GM23338 (cell line): ENCODE measurements around the gene SH3RF3. TPM values are rescaled to one million over a fixed set of nuclear protein-coding genes. Genes with fewer than 3 reads are reported as not detected.

Experiments
- ATAC-seq: fragments of 200-7000 bp; cut with Tn5 transposase; 3 replicates; pipeline ENCODE4 v1.9.1; 2020
- DNase-seq: peaks from one replicate; pipeline ENCODE4 v3.0.0-alpha.2; 2015; ENCODE audit warnings: low spot score
- H2AFZ ChIP-seq: fragments of 200-600 bp; sonication (generic); 2 replicates; pipeline ENCODE4 v1.8.0; 2016; ENCODE audit warnings: antibody characterized with exemption, mild to moderate bottlenecking, moderate library complexity
- H3F3A ChIP-seq: fragments of 200-600 bp; sonication (generic); replicated peaks from 2 replicates; pipeline ENCODE4 v1.8.0; 2017; ENCODE audit warnings: antibody characterized with exemption, mixed run types, low read depth
- H3K27ac ChIP-seq: fragments of 200-600 bp; sonication (generic); 2 replicates; pipeline ENCODE4 v1.6.1; 2016; ENCODE audit warnings: low read depth
- H3K27me3 ChIP-seq: fragments of 200-600 bp; sonication (generic); 2 replicates; pipeline ENCODE4 v1.8.0; 2016; ENCODE audit warnings: mild to moderate bottlenecking, mixed run types, moderate library complexity; ENCODE audit not compliant: insufficient read depth
- H3K36me3 ChIP-seq: fragments of 200-600 bp; sonication (generic); 2 replicates; pipeline ENCODE4 v1.8.0; 2016; ENCODE audit warnings: mild to moderate bottlenecking; ENCODE audit not compliant: insufficient read depth
- H3K4me1 ChIP-seq: fragments of 200-600 bp; sonication (generic); 2 replicates; pipeline ENCODE4 v1.8.0; 2016; ENCODE audit warnings: mild to moderate bottlenecking, moderate library complexity; ENCODE audit not compliant: insufficient read depth
- H3K4me2 ChIP-seq: fragments of 200-600 bp; sonication (generic); 2 replicates; pipeline ENCODE4 v1.7.1; 2017; ENCODE audit warnings: mixed run types
- H3K4me3 ChIP-seq: fragments of 200-600 bp; sonication (generic); 2 replicates; pipeline ENCODE4 v1.6.1; 2016; ENCODE audit warnings: mixed run types
- H3K79me2 ChIP-seq: fragments of 200-600 bp; sonication (generic); replicated peaks from 2 replicates; pipeline ENCODE4 v1.8.0; 2017; ENCODE audit warnings: mild to moderate bottlenecking; ENCODE audit not compliant: insufficient read depth
- H3K9me2 ChIP-seq: fragments of 200-600 bp; sonication (generic); 2 replicates; pipeline ENCODE4 v1.8.0; 2017; ENCODE audit not compliant: insufficient read depth
- H4K20me1 ChIP-seq: fragments of 200-600 bp; sonication (generic); replicated peaks from 2 replicates; pipeline ENCODE4 v1.8.0; 2017; ENCODE audit warnings: mild to moderate bottlenecking; ENCODE audit not compliant: insufficient read depth
- H3K27ac Mint-ChIP-seq: 2 replicates; pipeline ENCODE4 v1.8.0; 2020; ENCODE audit warnings: inconsistent platforms, mild to moderate bottlenecking, moderate library complexity, mixed read lengths
- H3K27me3 Mint-ChIP-seq: 3 replicates; pipeline ENCODE4 v1.8.0; 2022; ENCODE audit warnings: low read depth, mild to moderate bottlenecking, moderate library complexity, mixed read lengths, inconsistent platforms; ENCODE audit not compliant: insufficient read depth, poor library complexity
- H3K36me3 Mint-ChIP-seq: 3 replicates; pipeline ENCODE4 v1.8.0; 2021; ENCODE audit warnings: low read depth, mild to moderate bottlenecking, inconsistent platforms, moderate library complexity, mixed read lengths
- H3K4me1 Mint-ChIP-seq: 3 replicates; pipeline ENCODE4 v1.8.0; 2020; ENCODE audit warnings: mild to moderate bottlenecking, inconsistent platforms, mixed read lengths
- H3K4me3 Mint-ChIP-seq: 3 replicates; pipeline ENCODE4 v1.8.0; 2021; ENCODE audit warnings: moderate library complexity, mild to moderate bottlenecking, inconsistent platforms, mixed read lengths
- H3K9me3 Mint-ChIP-seq: 3 replicates; pipeline ENCODE4 v1.8.0; 2020; ENCODE audit warnings: moderate library complexity, mild to moderate bottlenecking, inconsistent platforms, mixed read lengths
- CREB1 ChIP-seq: fragments of 250-450 bp; sonication (Bioruptor Pico); IDR thresholded peaks from 2 replicates; pipeline ENCODE4 v1.5.0; 2020; ENCODE audit warnings: low read depth, mild to moderate bottlenecking, moderate library complexity
- EZH2 ChIP-seq: fragments of 200-600 bp; sonication (generic); IDR thresholded peaks from one replicate; pipeline ENCODE4 v1.8.0; 2017; ENCODE audit warnings: antibody characterized with exemption, mild to moderate bottlenecking, low read depth; ENCODE audit not compliant: unreplicated experiment
- EZH2phosphoT487 ChIP-seq: fragments of 200-600 bp; sonication (generic); IDR thresholded peaks from one replicate; pipeline ENCODE4 v1.8.1; 2018; ENCODE audit warnings: antibody characterized with exemption; ENCODE audit not compliant: unreplicated experiment
- NANOG ChIP-seq: IDR thresholded peaks from 2 replicates; pipeline ENCODE4 v1.6.1; 2016; ENCODE audit warnings: antibody characterized with exemption, borderline replicate concordance
- POLR2AphosphoS5 ChIP-seq: IDR thresholded peaks from 2 replicates; pipeline ENCODE4 v1.6.1; 2016; ENCODE audit warnings: antibody characterized with exemption, low read depth
- STAT1 ChIP-seq: IDR thresholded peaks from one replicate; pipeline ENCODE4 v1.6.1; 2016; ENCODE audit warnings: antibody characterized with exemption; ENCODE audit not compliant: unreplicated experiment
- ZNF114 ChIP-seq: fragments of 250-450 bp; sonication (Bioruptor Pico); IDR thresholded peaks from 2 replicates; pipeline ENCODE4 v1.5.0; 2020; ENCODE audit warnings: mild to moderate bottlenecking, moderate library complexity
- ZNF331 ChIP-seq: fragments of 250-450 bp; sonication (Bioruptor Pico); IDR thresholded peaks from 2 replicates; pipeline ENCODE4 v1.5.0; 2020; ENCODE audit warnings: low read depth, mild to moderate bottlenecking, moderate library complexity
- polyA plus RNA-seq: library from polyadenylated mRNA; unstranded; fragments of >200 nt; fragmentation: Nextera tagmentation; extraction: Ambion mirVana; gene quantifications from 2 replicates; pipeline ENCODE4 v1.2.1, GENCODE V29; 2016
- total RNA-seq: library from RNA; depleted of rRNA; stranded (reverse); fragments of >200 nt; shearing (Covaris generic); gene quantifications from 2 replicates; pipeline ENCODE4 v1.2.3, GENCODE V29; 2014
- TF ChIP-seq, protein P1 (sequence below): IDR thresholded peaks from 2 replicates; pipeline ENCODE4 v1.6.1; 2016; ENCODE audit warnings: antibody characterized with exemption
- TF ChIP-seq, protein P2 (sequence below): fragments of 250-450 bp; sonication (Bioruptor Pico); IDR thresholded peaks from 2 replicates; pipeline ENCODE4 v1.5.0; 2020; ENCODE audit warnings: mild to moderate bottlenecking, moderate library complexity
- TF ChIP-seq, protein P3 (sequence below): IDR thresholded peaks from one replicate; pipeline ENCODE4 v1.6.1; 2018; ENCODE audit warnings: antibody characterized with exemption; ENCODE audit not compliant: unreplicated experiment
- TF ChIP-seq, protein P4 (sequence below), 2 experiments: fragments of 200-600 bp in 1 of 2; sonication (generic) in 1 of 2; conservative IDR thresholded peaks; 2 replicates each; pipeline versions ENCODE4 v1.5.1 to v1.6.1; 2016 to 2017; ENCODE audit warnings: antibody characterized with exemption in 2 of 2, low read depth in 2 of 2, mild to moderate bottlenecking in 2 of 2, moderate library complexity in 1 of 2

SH3RF3 gene
- total and polyA plus RNA-seq, 2 experiments from 2014 or later: 0.11 to 0.63 TPM

DNA sequence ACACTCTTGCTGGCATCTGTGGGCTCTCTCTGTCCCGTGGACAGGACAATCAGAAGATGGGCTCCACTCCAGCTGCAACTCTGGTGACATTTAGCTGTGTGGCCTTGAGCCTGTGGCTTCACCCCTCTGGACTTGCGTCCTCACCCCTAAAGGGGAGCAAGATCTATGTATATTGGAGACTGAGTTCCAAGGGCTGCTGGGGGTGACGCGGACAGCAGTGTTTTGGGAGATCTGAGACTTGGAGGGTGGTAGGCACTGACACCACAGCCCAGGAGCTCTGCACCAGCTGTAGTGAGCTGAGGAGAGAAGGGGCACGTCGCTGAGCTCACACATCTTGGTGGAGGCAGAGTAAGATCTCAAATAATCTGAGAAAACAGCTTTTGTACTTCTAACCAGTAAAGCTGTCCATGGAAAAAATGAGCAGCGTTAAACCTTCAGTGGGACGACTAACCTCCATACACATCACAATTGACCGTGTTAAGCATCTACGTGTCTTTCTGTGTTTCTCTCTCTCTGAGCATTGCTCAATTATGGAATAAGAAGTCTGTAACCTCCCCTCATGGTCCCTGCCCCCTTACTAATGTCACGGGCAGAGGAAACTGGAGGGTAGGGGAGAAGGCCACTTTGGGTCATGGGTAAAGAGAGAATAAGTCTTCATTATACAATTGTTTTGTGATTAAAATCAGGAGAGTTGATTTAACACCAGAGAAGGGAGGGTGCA, 85.8 kb downstream of the SH3RF3 start:
- H3K9me2 ChIP-seq: no peaks in the 10 kb centered on the region
- no peak overlapping the region for H3K4me2 ChIP-seq
- H3K27me3 ChIP-seq: no peaks in the 10 kb centered on the region
- no peaks in the 10 kb centered on the region for H3K4me1 ChIP-seq
- H3K4me3 Mint-ChIP-seq: no peak overlapping the region
- no peaks in the 10 kb centered on the region for H3K36me3 ChIP-seq
- H3F3A ChIP-seq: no peaks in the 10 kb centered on the region
- no peak overlapping the region for H2AFZ ChIP-seq
- no peak overlapping the region for H3K27ac ChIP-seq
- H3K4me3 ChIP-seq: no peak overlapping the region
- H3K27ac Mint-ChIP-seq: no peak overlapping the region
- H4K20me1 ChIP-seq: no peaks in the 10 kb centered on the region
- no peaks in the 10 kb centered on the region for H3K36me3 Mint-ChIP-seq
- H3K4me1 Mint-ChIP-seq: peaks cover 12% of the 10 kb centered on the region
- no peaks in the 10 kb centered on the region; the same call in 2 of the 3 replicates for H3K9me3 Mint-ChIP-seq
- TF ChIP-seq, protein P1, sequence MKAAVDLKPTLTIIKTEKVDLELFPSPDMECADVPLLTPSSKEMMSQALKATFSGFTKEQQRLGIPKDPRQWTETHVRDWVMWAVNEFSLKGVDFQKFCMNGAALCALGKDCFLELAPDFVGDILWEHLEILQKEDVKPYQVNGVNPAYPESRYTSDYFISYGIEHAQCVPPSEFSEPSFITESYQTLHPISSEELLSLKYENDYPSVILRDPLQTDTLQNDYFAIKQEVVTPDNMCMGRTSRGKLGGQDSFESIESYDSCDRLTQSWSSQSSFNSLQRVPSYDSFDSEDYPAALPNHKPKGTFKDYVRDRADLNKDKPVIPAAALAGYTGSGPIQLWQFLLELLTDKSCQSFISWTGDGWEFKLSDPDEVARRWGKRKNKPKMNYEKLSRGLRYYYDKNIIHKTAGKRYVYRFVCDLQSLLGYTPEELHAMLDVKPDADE: no peak
- no peak for TF ChIP-seq STAT1
- TF ChIP-seq ZNF114: no peak
- TF ChIP-seq NANOG: no peak
- TF ChIP-seq, protein P2, sequence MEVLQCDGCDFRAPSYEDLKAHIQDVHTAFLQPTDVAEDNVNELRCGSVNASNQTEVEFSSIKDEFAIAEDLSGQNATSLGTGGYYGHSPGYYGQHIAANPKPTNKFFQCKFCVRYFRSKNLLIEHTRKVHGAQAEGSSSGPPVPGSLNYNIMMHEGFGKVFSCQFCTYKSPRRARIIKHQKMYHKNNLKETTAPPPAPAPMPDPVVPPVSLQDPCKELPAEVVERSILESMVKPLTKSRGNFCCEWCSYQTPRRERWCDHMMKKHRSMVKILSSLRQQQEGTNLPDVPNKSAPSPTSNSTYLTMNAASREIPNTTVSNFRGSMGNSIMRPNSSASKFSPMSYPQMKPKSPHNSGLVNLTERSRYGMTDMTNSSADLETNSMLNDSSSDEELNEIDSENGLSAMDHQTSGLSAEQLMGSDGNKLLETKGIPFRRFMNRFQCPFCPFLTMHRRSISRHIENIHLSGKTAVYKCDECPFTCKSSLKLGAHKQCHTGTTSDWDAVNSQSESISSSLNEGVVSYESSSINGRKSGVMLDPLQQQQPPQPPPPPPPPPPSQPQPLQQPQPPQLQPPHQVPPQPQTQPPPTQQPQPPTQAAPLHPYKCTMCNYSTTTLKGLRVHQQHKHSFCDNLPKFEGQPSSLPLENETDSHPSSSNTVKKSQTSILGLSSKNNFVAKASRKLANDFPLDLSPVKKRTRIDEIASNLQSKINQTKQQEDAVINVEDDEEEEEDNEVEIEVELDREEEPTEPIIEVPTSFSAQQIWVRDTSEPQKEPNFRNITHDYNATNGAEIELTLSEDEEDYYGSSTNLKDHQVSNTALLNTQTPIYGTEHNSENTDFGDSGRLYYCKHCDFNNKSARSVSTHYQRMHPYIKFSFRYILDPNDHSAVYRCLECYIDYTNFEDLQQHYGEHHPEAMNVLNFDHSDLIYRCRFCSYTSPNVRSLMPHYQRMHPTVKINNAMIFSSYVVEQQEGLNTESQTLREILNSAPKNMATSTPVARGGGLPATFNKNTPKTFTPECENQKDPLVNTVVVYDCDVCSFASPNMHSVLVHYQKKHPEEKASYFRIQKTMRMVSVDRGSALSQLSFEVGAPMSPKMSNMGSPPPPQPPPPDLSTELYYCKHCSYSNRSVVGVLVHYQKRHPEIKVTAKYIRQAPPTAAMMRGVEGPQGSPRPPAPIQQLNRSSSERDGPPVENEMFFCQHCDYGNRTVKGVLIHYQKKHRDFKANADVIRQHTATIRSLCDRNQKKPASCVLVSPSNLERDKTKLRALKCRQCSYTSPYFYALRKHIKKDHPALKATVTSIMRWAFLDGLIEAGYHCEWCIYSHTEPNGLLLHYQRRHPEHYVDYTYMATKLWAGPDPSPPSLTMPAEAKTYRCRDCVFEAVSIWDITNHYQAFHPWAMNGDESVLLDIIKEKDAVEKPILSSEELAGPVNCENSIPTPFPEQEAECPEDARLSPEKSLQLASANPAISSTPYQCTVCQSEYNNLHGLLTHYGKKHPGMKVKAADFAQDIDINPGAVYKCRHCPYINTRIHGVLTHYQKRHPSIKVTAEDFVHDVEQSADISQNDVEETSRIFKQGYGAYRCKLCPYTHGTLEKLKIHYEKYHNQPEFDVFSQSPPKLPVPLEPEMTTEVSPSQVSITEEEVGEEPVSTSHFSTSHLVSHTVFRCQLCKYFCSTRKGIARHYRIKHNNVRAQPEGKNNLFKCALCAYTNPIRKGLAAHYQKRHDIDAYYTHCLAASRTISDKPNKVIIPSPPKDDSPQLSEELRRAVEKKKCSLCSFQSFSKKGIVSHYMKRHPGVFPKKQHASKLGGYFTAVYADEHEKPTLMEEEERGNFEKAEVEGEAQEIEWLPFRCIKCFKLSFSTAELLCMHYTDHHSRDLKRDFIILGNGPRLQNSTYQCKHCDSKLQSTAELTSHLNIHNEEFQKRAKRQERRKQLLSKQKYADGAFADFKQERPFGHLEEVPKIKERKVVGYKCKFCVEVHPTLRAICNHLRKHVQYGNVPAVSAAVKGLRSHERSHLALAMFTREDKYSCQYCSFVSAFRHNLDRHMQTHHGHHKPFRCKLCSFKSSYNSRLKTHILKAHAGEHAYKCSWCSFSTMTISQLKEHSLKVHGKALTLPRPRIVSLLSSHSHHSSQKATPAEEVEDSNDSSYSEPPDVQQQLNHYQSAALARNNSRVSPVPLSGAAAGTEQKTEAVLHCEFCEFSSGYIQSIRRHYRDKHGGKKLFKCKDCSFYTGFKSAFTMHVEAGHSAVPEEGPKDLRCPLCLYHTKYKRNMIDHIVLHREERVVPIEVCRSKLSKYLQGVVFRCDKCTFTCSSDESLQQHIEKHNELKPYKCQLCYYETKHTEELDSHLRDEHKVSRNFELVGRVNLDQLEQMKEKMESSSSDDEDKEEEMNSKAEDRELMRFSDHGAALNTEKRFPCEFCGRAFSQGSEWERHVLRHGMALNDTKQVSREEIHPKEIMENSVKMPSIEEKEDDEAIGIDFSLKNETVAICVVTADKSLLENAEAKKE: no peak
- TF ChIP-seq EZH2phosphoT487: no peak
- no peak for TF ChIP-seq CREB1 (CRISPR knock-in tag)
- no peak for TF ChIP-seq EZH2
- TF ChIP-seq, protein P3, sequence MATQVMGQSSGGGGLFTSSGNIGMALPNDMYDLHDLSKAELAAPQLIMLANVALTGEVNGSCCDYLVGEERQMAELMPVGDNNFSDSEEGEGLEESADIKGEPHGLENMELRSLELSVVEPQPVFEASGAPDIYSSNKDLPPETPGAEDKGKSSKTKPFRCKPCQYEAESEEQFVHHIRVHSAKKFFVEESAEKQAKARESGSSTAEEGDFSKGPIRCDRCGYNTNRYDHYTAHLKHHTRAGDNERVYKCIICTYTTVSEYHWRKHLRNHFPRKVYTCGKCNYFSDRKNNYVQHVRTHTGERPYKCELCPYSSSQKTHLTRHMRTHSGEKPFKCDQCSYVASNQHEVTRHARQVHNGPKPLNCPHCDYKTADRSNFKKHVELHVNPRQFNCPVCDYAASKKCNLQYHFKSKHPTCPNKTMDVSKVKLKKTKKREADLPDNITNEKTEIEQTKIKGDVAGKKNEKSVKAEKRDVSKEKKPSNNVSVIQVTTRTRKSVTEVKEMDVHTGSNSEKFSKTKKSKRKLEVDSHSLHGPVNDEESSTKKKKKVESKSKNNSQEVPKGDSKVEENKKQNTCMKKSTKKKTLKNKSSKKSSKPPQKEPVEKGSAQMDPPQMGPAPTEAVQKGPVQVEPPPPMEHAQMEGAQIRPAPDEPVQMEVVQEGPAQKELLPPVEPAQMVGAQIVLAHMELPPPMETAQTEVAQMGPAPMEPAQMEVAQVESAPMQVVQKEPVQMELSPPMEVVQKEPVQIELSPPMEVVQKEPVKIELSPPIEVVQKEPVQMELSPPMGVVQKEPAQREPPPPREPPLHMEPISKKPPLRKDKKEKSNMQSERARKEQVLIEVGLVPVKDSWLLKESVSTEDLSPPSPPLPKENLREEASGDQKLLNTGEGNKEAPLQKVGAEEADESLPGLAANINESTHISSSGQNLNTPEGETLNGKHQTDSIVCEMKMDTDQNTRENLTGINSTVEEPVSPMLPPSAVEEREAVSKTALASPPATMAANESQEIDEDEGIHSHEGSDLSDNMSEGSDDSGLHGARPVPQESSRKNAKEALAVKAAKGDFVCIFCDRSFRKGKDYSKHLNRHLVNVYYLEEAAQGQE: no peak
- TF ChIP-seq, protein P4, sequence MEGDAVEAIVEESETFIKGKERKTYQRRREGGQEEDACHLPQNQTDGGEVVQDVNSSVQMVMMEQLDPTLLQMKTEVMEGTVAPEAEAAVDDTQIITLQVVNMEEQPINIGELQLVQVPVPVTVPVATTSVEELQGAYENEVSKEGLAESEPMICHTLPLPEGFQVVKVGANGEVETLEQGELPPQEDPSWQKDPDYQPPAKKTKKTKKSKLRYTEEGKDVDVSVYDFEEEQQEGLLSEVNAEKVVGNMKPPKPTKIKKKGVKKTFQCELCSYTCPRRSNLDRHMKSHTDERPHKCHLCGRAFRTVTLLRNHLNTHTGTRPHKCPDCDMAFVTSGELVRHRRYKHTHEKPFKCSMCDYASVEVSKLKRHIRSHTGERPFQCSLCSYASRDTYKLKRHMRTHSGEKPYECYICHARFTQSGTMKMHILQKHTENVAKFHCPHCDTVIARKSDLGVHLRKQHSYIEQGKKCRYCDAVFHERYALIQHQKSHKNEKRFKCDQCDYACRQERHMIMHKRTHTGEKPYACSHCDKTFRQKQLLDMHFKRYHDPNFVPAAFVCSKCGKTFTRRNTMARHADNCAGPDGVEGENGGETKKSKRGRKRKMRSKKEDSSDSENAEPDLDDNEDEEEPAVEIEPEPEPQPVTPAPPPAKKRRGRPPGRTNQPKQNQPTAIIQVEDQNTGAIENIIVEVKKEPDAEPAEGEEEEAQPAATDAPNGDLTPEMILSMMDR (conservative IDR thresholded peaks at IDR 0.05; ENCODE audit: low read depth in 2 of 2): no peak
- TF ChIP-seq POLR2AphosphoS5: no peak
- no peak for TF ChIP-seq ZNF331 (CRISPR knock-in tag)
- DNase-seq (no peak), ATAC-seq (no peak)
- H3K79me2 ChIP-seq: no peaks in the 10 kb centered on the region
- peaks cover 25% of the 10 kb centered on the region for H3K27me3 Mint-ChIP-seq
